Thymus (tissue), 11 donors: ENCODE measurements around the gene PROSER2. TPM values are rescaled to one million over a fixed set of nuclear protein-coding genes. Genes with fewer than 3 reads are reported as not detected.

Source experiments
- DNase-seq, 9 donors: peaks; one replicate each; pipeline ENCODE4 v3.0.0-alpha.2; 2013; ENCODE audit warnings: low spot score in 9 of 9, low read depth in 6 of 9, missing footprints in 1 of 9
- H3K27ac ChIP-seq, 2 donors: one replicate each; pipeline ENCODE4 v1.5.1; 2013; ENCODE audit warnings: control low read depth in 1 of 2, low read depth in 1 of 2, low read length in 1 of 2, mild to moderate bottlenecking in 1 of 2, moderate library complexity in 1 of 2
- H3K27me3 ChIP-seq, 2 donors: one replicate each; pipeline ENCODE4 v1.5.1; 2013; ENCODE audit warnings: low read length in 1 of 2; ENCODE audit not compliant: control insufficient read depth in 2 of 2, insufficient read depth in 1 of 2
- H3K36me3 ChIP-seq, 2 donors: one replicate each; pipeline ENCODE4 v1.5.1; 2013; ENCODE audit warnings: low read length in 1 of 2, mild to moderate bottlenecking in 1 of 2, moderate library complexity in 1 of 2; ENCODE audit not compliant: control insufficient read depth in 2 of 2, insufficient read depth in 2 of 2
- H3K4me1 ChIP-seq, 2 donors: one replicate each; pipeline ENCODE4 v1.5.1; 2013; ENCODE audit warnings: low read length in 2 of 2; ENCODE audit not compliant: control insufficient read depth in 2 of 2, insufficient read depth in 2 of 2
- H3K4me3 ChIP-seq, 2 donors: one replicate each; pipeline ENCODE4 v1.5.1; 2013; ENCODE audit warnings: low read length in 2 of 2, control low read depth in 1 of 2, mild to moderate bottlenecking in 1 of 2
- H3K9me3 ChIP-seq, 2 donors: one replicate each; pipeline ENCODE4 v1.5.1; 2013; ENCODE audit warnings: low read length in 1 of 2, mild to moderate bottlenecking in 1 of 2; ENCODE audit not compliant: control insufficient read depth in 2 of 2, insufficient read depth in 1 of 2
- WGBS: extraction: QIAGEN DNeasy Blood & Tissue Kit; methylation state at CpG from one replicate; pipeline ENCODE4 v1.1.7; 2013; 5-methylcytosine and 5-hydroxymethylcytosine counted together
- polyA plus RNA-seq: library from polyadenylated mRNA; stranded (reverse); fragments of 200-250 nt; gene quantifications from one replicate; pipeline ENCODE4 v1.2.3, GENCODE V29; 2013
- total RNA-seq: library from RNA; stranded (reverse); fragments of 120-200 nt; gene quantifications from one replicate; pipeline ENCODE4 v1.2.4, GENCODE V29; 2013
- donor health status: healthy.

The PROSER2 gene
- total and polyA plus RNA-seq, 2 donors: 2.8 to 17.8 TPM

- Histone ChIP-seq H3K4me3 (no peak overlapping the region), H3K36me3 (no peaks in the 10 kb centered on the region), H3K27me3 (no peaks in the 10 kb centered on the region), H3K27ac (no peak overlapping the region), H3K9me3 (no peaks in the 10 kb centered on the region), H3K4me1 (peaks cover 0 to 3% of the 10 kb centered on the region in 2 donors)
- 97% methylated on average over 22 of the region's 22 CpGs for WGBS
- no peak for DNase-seq
Observed at GRCh38 chr10:11891776-11892486, 68.8 kb downstream of the PROSER2 start.

GRCh38 chr10:11893749-11894278 is 70.7 kb downstream of the PROSER2 start:
- 93% methylated on average over 22 of the region's 22 CpGs for WGBS
- H3K27ac ChIP-seq: no peak overlapping the region
- no peaks in the 10 kb centered on the region for H3K36me3 ChIP-seq
- no peaks in the 10 kb centered on the region for H3K9me3 ChIP-seq
- DNase-seq: no peak
- no peaks in the 10 kb centered on the region for H3K27me3 ChIP-seq
- H3K4me3 ChIP-seq: no peak overlapping the region
- H3K4me1 ChIP-seq: no peaks in the 10 kb centered on the region

- Histone ChIP-seq H3K4me1 (no peaks in the 10 kb centered on the region), H3K9me3 (no peaks in the 10 kb centered on the region), H3K27ac (no peak overlapping the region), H3K27me3 (no peaks in the 10 kb centered on the region), H3K36me3 (no peaks in the 10 kb centered on the region), H3K4me3 (no peak overlapping the region)
- no peak for DNase-seq
- 94% methylated on average over 47 of the region's 47 CpGs for WGBS
Observed at GRCh38 chr10:11894381-11895107, 71.4 kb downstream of the PROSER2 start.

- no peaks in the 10 kb centered on the region for H3K36me3 ChIP-seq
- no peaks in the 10 kb centered on the region for H3K9me3 ChIP-seq
- no peak overlapping the region for H3K27ac ChIP-seq
- H3K4me3 ChIP-seq: no peak overlapping the region
- DNase-seq: no peak
- no peaks in the 10 kb centered on the region for H3K27me3 ChIP-seq
- no peaks in the 10 kb centered on the region for H3K4me1 ChIP-seq
- WGBS: 98% methylated on average over 11 of the region's 11 CpGs
Observed at GRCh38 chr10:11895108-11895466, 71.9 kb downstream of the PROSER2 start.

GRCh38 chr10:11895598-11895997 is 72.4 kb downstream of the PROSER2 start:
- no peak for DNase-seq
- no peak overlapping the region for H3K27ac ChIP-seq
- 98% methylated on average over 5 of the region's 5 CpGs for WGBS
- H3K36me3 ChIP-seq: no peaks in the 10 kb centered on the region
- no peaks in the 10 kb centered on the region for H3K4me1 ChIP-seq
- H3K9me3 ChIP-seq: no peaks in the 10 kb centered on the region
- no peak overlapping the region for H3K4me3 ChIP-seq
- no peaks in the 10 kb centered on the region for H3K27me3 ChIP-seq

GRCh38 chr10:11896549-11897200 is 73.5 kb downstream of the PROSER2 start:
- no peak overlapping the region for H3K4me3 ChIP-seq
- no peaks in the 10 kb centered on the region for H3K27me3 ChIP-seq
- H3K9me3 ChIP-seq: no peaks in the 10 kb centered on the region
- H3K4me1 ChIP-seq: no peaks in the 10 kb centered on the region
- no peak for DNase-seq
- H3K27ac ChIP-seq: no peak overlapping the region
- WGBS: 62% methylated on average over 5 of the region's 5 CpGs
- no peaks in the 10 kb centered on the region for H3K36me3 ChIP-seq

GRCh38 chr10:11898033-11898371 is 74.8 kb downstream of the PROSER2 start:
- no peaks in the 10 kb centered on the region for H3K36me3 ChIP-seq
- H3K27me3 ChIP-seq: no peaks in the 10 kb centered on the region
- 96% methylated on average over 3 of the region's 3 CpGs for WGBS
- H3K27ac ChIP-seq: no peak overlapping the region
- H3K4me3 ChIP-seq: no peak overlapping the region
- H3K9me3 ChIP-seq: no peaks in the 10 kb centered on the region
- H3K4me1 ChIP-seq: peaks cover 0 to 3% of the 10 kb centered on the region in 2 donors
- no peak for DNase-seq

- H3K4me3 ChIP-seq: no peak overlapping the region
- WGBS: 96% methylated on average over 20 of the region's 20 CpGs
- no peaks in the 10 kb centered on the region for H3K27me3 ChIP-seq
- no peaks in the 10 kb centered on the region for H3K36me3 ChIP-seq
- no peak overlapping the region for H3K27ac ChIP-seq
- no peak for DNase-seq
- H3K4me1 ChIP-seq: peaks cover 0 to 3% of the 10 kb centered on the region in 2 donors
- no peaks in the 10 kb centered on the region for H3K9me3 ChIP-seq
Observed at GRCh38 chr10:11898372-11899066, 75.4 kb downstream of the PROSER2 start.
